H9 (cell line): ENCODE data around the gene PRSS21. TPM values are rescaled to one million over a fixed set of nuclear protein-coding genes. Genes with fewer than 3 reads are reported as not detected.

Experiments used
- DNase-seq: peaks from one replicate; pipeline ENCODE4 v3.0.0-alpha.2; 2017
- H2AFZ ChIP-seq: one replicate; pipeline ENCODE4 v1.6.1; 2013; ENCODE audit warnings: mild to moderate bottlenecking, low read length, control low read depth, moderate library complexity
- H2AK5ac ChIP-seq: 2 replicates; pipeline ENCODE4 v1.6.1; 2013; ENCODE audit warnings: low read length, control low read depth, mixed read lengths; ENCODE audit not compliant: insufficient read length
- H2BK120ac ChIP-seq: one replicate; pipeline ENCODE4 v1.6.1; 2013; ENCODE audit warnings: low read depth, mild to moderate bottlenecking, low read length, control low read depth, inconsistent platforms; ENCODE audit not compliant: poor library complexity, severe bottlenecking
- H2BK12ac ChIP-seq: 2 replicates; pipeline ENCODE4 v1.6.1; 2013; ENCODE audit warnings: low read length, control low read depth, mixed read lengths, low read depth; ENCODE audit not compliant: insufficient read length
- H2BK15ac ChIP-seq: 2 replicates; pipeline ENCODE4 v1.6.1; 2013; ENCODE audit warnings: low read depth, low read length, control low read depth
- H2BK20ac ChIP-seq: one replicate; pipeline ENCODE4 v1.6.1; 2013; ENCODE audit warnings: low read depth, mild to moderate bottlenecking, low read length, control low read depth, inconsistent platforms; ENCODE audit not compliant: poor library complexity, severe bottlenecking
- H2BK5ac ChIP-seq: 2 replicates; pipeline ENCODE4 v1.6.1; 2013; ENCODE audit warnings: low read length, control low read depth, mixed read lengths; ENCODE audit not compliant: insufficient read length
- H3K14ac ChIP-seq: 2 replicates; pipeline ENCODE4 v1.6.1; 2013; ENCODE audit warnings: low read length, control low read depth; ENCODE audit not compliant: insufficient read depth
- H3K18ac ChIP-seq: 2 replicates; pipeline ENCODE4 v1.6.1; 2013; ENCODE audit warnings: low read depth, mild to moderate bottlenecking, mixed read lengths, low read length, control low read depth; ENCODE audit not compliant: insufficient read length
- H3K23ac ChIP-seq: 2 replicates; pipeline ENCODE4 v1.6.1; 2013; ENCODE audit warnings: low read length, control low read depth, mixed read lengths, low read depth; ENCODE audit not compliant: insufficient read length
- H3K23me2 ChIP-seq: 2 replicates; pipeline ENCODE4 v1.6.1; 2013; ENCODE audit warnings: low read depth, mild to moderate bottlenecking, mixed read lengths, low read length, control low read depth; ENCODE audit not compliant: insufficient read length, poor library complexity, severe bottlenecking
- H3K27ac ChIP-seq: 2 replicates; pipeline ENCODE4 v1.5.1; 2013; ENCODE audit warnings: low read length, control low read depth, mixed read lengths, low read depth; ENCODE audit not compliant: insufficient read length
- H3K27me3 ChIP-seq: 2 replicates; pipeline ENCODE4 v1.6.1; 2013; ENCODE audit warnings: low read length, control low read depth, inconsistent platforms; ENCODE audit not compliant: insufficient read depth
- H3K4ac ChIP-seq: 2 replicates; pipeline ENCODE4 v1.6.1; 2013; ENCODE audit warnings: low read depth, mild to moderate bottlenecking, control low read depth, inconsistent platforms, low read length, moderate library complexity
- H3K4me1 ChIP-seq: 2 replicates; pipeline ENCODE4 v1.6.1; 2013; ENCODE audit warnings: low read length, control low read depth, inconsistent platforms; ENCODE audit not compliant: insufficient read depth
- H3K4me2 ChIP-seq: 2 replicates; pipeline ENCODE4 v1.6.1; 2013; ENCODE audit warnings: low read length, control low read depth, mixed read lengths; ENCODE audit not compliant: insufficient read length, insufficient read depth
- H3K56ac ChIP-seq: 2 replicates; pipeline ENCODE4 v1.6.1; 2013; ENCODE audit warnings: low read depth, mild to moderate bottlenecking, mixed read lengths, low read length, control low read depth; ENCODE audit not compliant: insufficient read length
- H3K79me1 ChIP-seq: 2 replicates; pipeline ENCODE4 v1.6.1; 2013; ENCODE audit warnings: low read depth, mild to moderate bottlenecking, moderate library complexity, low read length, control low read depth, inconsistent platforms; ENCODE audit not compliant: insufficient read depth, poor library complexity, severe bottlenecking
- H3K79me2 ChIP-seq: 2 replicates; pipeline ENCODE4 v1.6.1; 2013; ENCODE audit warnings: low read length, control low read depth, inconsistent platforms; ENCODE audit not compliant: insufficient read depth
- H3K9ac ChIP-seq: 2 replicates; pipeline ENCODE4 v1.6.1; 2013; ENCODE audit warnings: low read length, control low read depth, mixed read lengths; ENCODE audit not compliant: insufficient read length; ENCODE audit errors: extremely low read depth
- H3K9me3 ChIP-seq: one replicate; pipeline ENCODE4 v1.6.1; 2013; ENCODE audit warnings: low read depth, low read length, inconsistent platforms; ENCODE audit not compliant: control insufficient read depth
- H3T11ph ChIP-seq: one replicate; pipeline ENCODE4 v1.6.1; 2013; ENCODE audit warnings: mild to moderate bottlenecking, low read length, control low read depth, inconsistent platforms
- H4K20me1 ChIP-seq: one replicate; pipeline ENCODE4 v1.6.1; 2013; ENCODE audit not compliant: control insufficient read depth, insufficient read length, insufficient read depth
- H4K5ac ChIP-seq: 2 replicates; pipeline ENCODE4 v1.6.1; 2013; ENCODE audit warnings: low read depth, mild to moderate bottlenecking, mixed read lengths, low read length, control low read depth; ENCODE audit not compliant: insufficient read length
- H4K8ac ChIP-seq: replicated peaks from 2 replicates; pipeline ENCODE4 v1.6.1; 2013; ENCODE audit warnings: low read length, control low read depth, mixed read lengths, low read depth; ENCODE audit not compliant: insufficient read length
- H4K91ac ChIP-seq: 2 replicates; pipeline ENCODE4 v1.6.1; 2013; ENCODE audit warnings: low read depth, mild to moderate bottlenecking, moderate library complexity, mixed read lengths, low read length, control low read depth; ENCODE audit not compliant: insufficient read length
- H3K27ac Mint-ChIP-seq, 3 experiments: 2 replicates in 2 of 3; 3 replicates in 1 of 3; pipeline ENCODE4 v1.8.0; 2020 to 2021; ENCODE audit warnings: mixed read lengths in 3 of 3, mild to moderate bottlenecking in 1 of 3, moderate library complexity in 1 of 3
- H3K27me3 Mint-ChIP-seq: 2 replicates; pipeline ENCODE4 v1.8.0; 2021; ENCODE audit warnings: low read depth, mild to moderate bottlenecking, moderate library complexity, mixed read lengths
- H3K36me3 Mint-ChIP-seq, 3 experiments: 2 replicates in 2 of 3; 3 replicates in 1 of 3; pipeline ENCODE4 v1.8.0; 2020 to 2021; ENCODE audit warnings: low read depth in 3 of 3, mixed read lengths in 3 of 3; ENCODE audit not compliant: insufficient read depth in 1 of 3
- H3K4me1 Mint-ChIP-seq, 2 experiments: 2 replicates each; pipeline ENCODE4 v1.8.0; 2020; ENCODE audit warnings: mixed read lengths in 2 of 2
- H3K4me3 Mint-ChIP-seq, 2 experiments: 2 replicates in 1 of 2; 3 replicates in 1 of 2; pipeline ENCODE4 v1.8.0; 2020 to 2021; ENCODE audit warnings: mild to moderate bottlenecking in 2 of 2, mixed read lengths in 2 of 2, moderate library complexity in 1 of 2
- H3K9me3 Mint-ChIP-seq, 2 experiments: 2 replicates in 1 of 2; 3 replicates in 1 of 2; pipeline ENCODE4 v1.8.0; 2020; ENCODE audit warnings: mild to moderate bottlenecking in 2 of 2, mixed read lengths in 2 of 2, moderate library complexity in 1 of 2
- WGBS: extraction: QIAGEN DNeasy Blood & Tissue Kit; methylation state at CpG from one replicate; pipeline ENCODE4 v1.1.7; 2013; ENCODE audit warnings: missing lambda C conversion rate, low lambda C conversion rate, mixed read lengths; ENCODE audit not compliant: insufficient read length; ENCODE audit errors: extremely low coverage; 5-methylcytosine and 5-hydroxymethylcytosine counted together
- total RNA-seq: library from RNA; stranded (reverse); gene quantifications from 2 replicates; pipeline ENCODE4 v1.2.1, GENCODE V29; 2021
- TF ChIP-seq, protein P1 (sequence below): fragments of 200-600 bp; sonication (generic); conservative IDR thresholded peaks from 3 replicates; pipeline ENCODE4 v1.8.0; 2021; ENCODE audit warnings: antibody characterized with exemption, mild to moderate bottlenecking

The PRSS21 gene
- total RNA-seq, 1 experiment from 2014 or later: not detected

DNA sequence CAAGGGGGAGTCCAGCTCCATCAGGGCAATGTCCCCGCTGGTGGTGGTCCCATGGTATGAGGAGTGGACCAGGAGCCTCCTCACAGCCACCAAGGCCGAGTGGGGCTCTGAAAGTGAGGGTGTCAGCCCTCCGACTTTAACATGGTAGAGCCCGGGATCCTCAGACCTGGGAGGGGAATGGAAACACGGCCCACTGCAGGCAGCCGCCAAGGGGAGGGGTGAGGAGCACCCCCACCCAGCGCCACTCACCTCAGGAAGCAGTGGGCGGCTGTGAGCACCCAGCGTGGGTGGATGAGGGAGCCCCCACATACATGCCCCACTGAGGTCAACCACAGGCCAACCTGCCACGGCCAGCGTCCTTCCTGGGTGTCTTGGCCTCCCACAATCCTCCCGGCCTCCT, 23.9 kb downstream of the PRSS21 start:
- no peak overlapping the region for H4K91ac ChIP-seq

More for the DNA sequence above, 23.9 kb downstream of the PRSS21 start:
- H3K79me2 ChIP-seq: no peaks in the 10 kb centered on the region
- H4K8ac ChIP-seq: no peak overlapping the region
- no peak overlapping the region for H2BK12ac ChIP-seq
- no peak overlapping the region for H3K14ac ChIP-seq
- DNase-seq: no peak
- no peak overlapping the region for H3K27ac ChIP-seq
- H3T11ph ChIP-seq: no peak overlapping the region
- peaks cover 5% of the 10 kb centered on the region; the same call in 1 of the 2 replicates for H3K4me1 ChIP-seq
- no peaks in the 10 kb centered on the region for H3K79me1 ChIP-seq
- H2BK120ac ChIP-seq: no peak overlapping the region
- peaks cover 3% of the 10 kb centered on the region in 2 experiments; a peak in 4 of 5 replicates for H3K9me3 Mint-ChIP-seq
- H3K23ac ChIP-seq: no peak overlapping the region
- no peak overlapping the region for H3K4me2 ChIP-seq
- no peak overlapping the region for H2AK5ac ChIP-seq
- H3K4me1 Mint-ChIP-seq: peaks cover 10 to 23% of the 10 kb centered on the region in 2 experiments
- H3K9me3 ChIP-seq: no peaks in the 10 kb centered on the region
- H3K27me3 Mint-ChIP-seq: peaks cover 13% of the 10 kb centered on the region
- H2BK15ac ChIP-seq: no peak overlapping the region
- TF ChIP-seq, protein P1, sequence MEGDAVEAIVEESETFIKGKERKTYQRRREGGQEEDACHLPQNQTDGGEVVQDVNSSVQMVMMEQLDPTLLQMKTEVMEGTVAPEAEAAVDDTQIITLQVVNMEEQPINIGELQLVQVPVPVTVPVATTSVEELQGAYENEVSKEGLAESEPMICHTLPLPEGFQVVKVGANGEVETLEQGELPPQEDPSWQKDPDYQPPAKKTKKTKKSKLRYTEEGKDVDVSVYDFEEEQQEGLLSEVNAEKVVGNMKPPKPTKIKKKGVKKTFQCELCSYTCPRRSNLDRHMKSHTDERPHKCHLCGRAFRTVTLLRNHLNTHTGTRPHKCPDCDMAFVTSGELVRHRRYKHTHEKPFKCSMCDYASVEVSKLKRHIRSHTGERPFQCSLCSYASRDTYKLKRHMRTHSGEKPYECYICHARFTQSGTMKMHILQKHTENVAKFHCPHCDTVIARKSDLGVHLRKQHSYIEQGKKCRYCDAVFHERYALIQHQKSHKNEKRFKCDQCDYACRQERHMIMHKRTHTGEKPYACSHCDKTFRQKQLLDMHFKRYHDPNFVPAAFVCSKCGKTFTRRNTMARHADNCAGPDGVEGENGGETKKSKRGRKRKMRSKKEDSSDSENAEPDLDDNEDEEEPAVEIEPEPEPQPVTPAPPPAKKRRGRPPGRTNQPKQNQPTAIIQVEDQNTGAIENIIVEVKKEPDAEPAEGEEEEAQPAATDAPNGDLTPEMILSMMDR: no peak
- no peak overlapping the region for H2AFZ ChIP-seq
- no peak overlapping the region for H3K18ac ChIP-seq
- no peak overlapping the region for H3K9ac ChIP-seq
- no peaks in the 10 kb centered on the region for H4K20me1 ChIP-seq
- no peaks in the 10 kb centered on the region for H3K23me2 ChIP-seq
- H3K4ac ChIP-seq: no peak overlapping the region
- WGBS: no CpG with 5 or more reads among the region's 12 CpGs
- H3K4me3 Mint-ChIP-seq: no peak overlapping the region
- no peaks in the 10 kb centered on the region for H3K36me3 Mint-ChIP-seq
- no peak overlapping the region for H2BK20ac ChIP-seq
- no peak overlapping the region for H3K56ac ChIP-seq
- H3K27ac Mint-ChIP-seq: no peak overlapping the region
- H4K5ac ChIP-seq: no peak overlapping the region
- H2BK5ac ChIP-seq: no peak overlapping the region
- H3K27me3 ChIP-seq: no peaks in the 10 kb centered on the region; the same call in 1 of the 2 replicates
